Activated CD8-positive, alpha-beta memory T cell treated with anti-CD3 and anti-CD28 coated beads, Interleukin-2, amount 50 U/mL, for 1 hour (primary cell): ENCODE measurements around the gene NOTCH1.

Experiments
- DNase-seq: peaks from one replicate; pipeline ENCODE4 v3.0.0-alpha.2; 2020; ENCODE audit errors: extremely low read depth

Gene NOTCH1

DNA sequence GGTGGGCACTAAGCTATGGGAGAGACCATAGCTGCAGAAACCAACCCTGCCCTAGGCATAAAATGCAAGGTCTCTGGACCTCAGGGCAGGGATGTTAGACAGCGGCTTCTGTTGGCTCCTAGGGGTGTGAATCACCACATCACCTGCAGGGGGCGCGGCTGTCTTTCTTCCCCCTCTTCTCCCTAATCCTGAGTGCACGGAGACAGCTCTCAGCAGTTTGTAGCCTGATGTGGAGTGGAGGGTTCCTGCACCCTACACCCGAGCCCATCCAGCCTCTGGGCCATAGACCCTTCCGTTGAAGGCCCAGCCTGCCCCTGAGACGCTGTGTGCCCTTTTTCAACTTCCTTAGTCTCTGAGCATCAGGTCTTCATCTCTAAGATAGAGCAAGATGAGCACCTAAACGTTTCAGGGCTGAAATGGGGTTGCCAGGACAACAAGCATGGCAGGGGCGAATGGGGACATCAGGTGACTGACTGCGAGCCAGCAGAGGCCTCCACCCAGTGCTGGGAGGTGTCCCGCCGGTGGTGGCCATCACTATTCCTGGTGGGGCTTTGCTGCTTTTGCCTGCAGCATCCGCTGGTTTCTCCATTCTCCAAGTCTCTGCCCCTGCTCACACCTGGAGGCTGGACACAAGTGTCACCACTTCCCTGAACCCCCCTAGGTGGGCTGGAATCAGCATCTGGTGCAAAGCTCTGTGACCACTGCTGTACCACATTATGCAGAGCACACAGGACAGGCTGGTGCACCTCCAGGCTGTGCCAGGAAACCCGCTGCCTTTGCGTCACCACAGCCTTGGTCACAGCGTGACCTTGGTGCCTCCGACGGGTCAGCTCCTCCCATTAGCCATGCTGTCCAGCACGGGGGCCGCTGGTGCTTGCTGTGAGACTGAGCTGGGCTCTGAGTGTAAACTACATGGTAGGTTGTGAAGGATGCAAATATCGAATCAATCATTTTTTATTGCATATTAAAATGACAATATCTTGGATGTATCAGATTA is 60.5 kb downstream of the NOTCH1 start:
- DNase-seq = peak; percentile 41

- no peak for DNase-seq
These were observed 61.4 kb downstream of the NOTCH1 start for GRCh38 chr9:136484153-136485048.

GRCh38 chr9:136483589-136484152 is 62.2 kb downstream of the NOTCH1 start:
- peak; percentile 70 for DNase-seq

DNA sequence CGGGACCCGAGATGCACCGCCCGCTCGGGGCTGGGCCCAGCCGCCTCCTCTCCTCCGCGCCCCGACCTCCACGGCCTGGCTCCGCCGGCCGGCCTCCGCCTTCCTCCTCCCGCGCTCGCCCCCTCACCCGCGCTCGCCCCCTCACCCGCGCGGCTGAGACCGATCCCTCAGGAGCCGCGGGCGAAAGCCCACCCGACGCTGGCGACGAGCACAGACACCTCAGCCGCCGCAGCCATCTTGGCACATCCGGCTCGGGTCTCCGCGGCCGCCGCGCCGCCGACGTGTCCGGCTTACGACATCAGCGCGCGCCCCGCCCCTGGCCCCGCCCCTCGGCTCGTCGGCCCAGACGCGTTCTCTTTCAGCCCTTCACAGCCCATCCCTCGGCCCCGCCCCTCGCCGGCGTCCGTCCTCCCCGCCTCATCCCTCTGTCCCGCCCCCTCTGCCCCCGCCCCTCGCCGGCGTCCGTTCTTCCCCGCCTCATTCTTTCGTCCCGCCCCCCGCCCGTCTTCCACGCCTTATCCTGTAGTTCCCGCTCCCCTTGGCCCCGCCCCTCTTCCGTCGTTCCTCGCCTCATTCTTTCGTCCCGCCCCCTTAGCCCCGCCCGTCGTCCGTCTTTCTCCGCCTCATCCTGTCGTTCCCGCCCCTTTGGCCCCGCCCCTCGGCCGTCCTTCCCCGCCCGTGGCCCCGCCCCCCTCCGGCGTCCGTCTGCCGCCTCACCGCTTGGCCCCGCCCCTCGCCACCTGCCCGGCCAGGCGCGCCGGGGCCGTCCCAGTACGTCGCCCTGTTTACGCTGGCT is 62.9 kb downstream of the NOTCH1 start, which contains the start of gene SEC16A:
Gene SEC16A (minus strand): TSS at position 248 of the 796 bp plus-strand sequence. CDS start 5,425 bp downstream, outside the sequence.
- peak; percentile 98 for DNase-seq

GRCh38 chr9:136482046-136482792 is 63.6 kb downstream of the NOTCH1 start:
- DNase-seq = no peak

- DNase-seq = no peak
These were observed 64.3 kb downstream of the NOTCH1 start for GRCh38 chr9:136481558-136481957.

DNA sequence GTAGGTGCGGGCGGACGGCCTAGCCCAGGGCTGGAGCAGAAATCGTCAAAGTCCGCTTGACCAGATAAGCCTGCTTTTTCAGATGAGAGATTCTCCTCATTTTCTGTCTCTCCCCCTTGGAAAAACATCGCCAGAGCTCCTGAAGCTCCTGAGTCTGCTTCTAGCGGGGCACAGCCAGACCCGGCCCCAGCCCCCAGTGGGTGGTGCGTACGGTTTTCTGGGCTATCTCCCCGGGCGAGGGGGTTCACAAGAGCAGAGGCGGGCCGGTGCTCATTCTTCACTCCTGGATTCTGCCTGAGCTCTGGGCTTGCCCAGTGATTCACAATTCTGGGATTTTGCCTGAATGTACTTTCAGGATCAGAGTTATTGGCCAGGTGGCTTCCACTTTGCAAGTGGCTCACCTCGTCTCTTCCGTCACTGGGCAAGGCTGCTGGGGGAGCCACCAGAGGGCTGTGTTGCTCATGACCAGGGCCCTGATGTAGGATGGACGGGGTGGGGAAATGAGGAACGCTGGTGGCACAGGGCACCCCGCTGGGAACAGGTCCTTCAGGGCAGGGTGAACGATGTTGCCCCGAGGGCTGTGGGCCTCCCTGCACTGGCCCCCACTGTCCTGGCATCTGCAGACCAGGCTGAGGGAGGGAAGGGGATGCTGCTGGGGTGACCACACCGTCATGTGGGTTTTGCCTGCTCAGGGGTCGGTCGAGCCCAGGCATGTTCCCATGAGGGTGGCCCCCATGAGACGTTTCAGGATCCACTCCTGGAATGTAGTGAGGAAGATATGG is 69.3 kb downstream of the NOTCH1 start:
- DNase-seq = no peak

DNA sequence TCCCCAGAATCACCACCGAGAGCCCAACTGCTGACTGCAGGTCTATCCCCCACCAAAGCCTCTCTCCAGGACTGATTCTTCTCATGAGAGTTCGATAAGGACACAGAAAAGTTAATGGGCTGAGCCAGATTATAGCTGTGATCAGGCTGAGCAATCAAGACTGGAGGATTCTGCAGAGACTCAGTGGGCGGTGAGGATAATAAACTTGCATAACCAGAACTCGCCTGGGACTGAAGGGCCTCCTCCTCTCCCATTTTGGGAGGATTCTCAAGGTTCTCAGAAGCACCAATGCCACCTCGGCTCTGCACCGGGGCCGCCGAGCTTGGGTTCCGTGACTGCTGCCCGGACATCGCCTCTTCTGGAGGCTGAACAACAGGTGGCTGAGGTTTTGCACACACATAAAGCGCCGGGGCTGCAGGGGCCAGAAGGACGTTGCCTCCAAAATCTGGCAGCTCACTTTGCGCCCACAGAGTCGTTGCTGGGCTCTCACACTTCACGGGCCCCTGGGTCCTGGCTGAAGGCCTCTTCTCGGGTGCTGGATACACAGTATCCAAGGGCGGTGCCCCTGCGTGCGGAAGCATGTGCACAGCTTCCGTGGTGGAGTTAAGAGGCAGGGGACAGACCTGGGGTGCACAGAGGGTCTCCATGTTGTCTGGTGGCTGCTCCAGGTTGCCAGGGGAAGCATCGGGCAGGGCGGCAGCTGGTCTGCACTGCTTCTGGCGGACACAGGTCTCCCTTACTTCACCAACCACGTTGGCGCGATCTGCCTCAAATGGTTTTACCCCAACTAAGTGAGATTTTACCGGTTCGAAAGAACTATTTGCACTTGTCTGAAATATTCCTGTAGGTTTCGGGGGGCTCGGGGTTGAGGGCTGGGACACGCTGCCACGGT is 70.6 kb downstream of the NOTCH1 start:
- DNase-seq = no peak

DNA sequence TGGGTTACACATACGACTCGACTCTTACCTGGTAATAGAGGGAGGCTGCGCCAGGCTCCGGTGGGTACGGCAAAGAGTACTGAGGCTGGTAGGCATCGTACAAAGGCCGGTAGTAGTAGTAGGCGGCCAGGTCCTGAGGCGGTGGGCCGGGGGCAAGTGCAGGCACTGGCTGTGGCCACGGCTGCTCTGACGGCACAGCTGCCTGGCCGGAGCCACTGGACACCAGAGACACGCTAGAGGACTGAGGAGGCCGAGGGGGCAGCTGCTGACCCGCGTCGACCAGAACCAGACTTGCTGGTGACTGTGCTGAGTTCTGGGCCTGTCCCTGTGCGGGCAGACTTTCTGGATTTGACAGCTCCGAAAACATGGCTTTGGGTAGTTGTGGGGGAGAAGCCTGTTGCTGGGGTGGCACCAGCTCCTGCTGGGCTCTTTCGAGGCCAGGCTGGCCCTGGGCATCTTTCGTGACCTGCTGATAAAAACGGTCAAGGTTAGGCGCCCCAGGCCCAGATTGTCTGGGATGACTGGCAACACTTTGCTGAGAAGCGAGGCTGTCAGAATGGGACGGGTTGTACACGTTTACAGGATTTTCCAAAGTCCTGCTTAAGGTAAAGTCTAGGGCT is 71.7 kb downstream of the NOTCH1 start:
- DNase-seq = no peak

GRCh38 chr9:136473354-136473721 is 72.5 kb downstream of the NOTCH1 start:
- no peak for DNase-seq

- DNase-seq = no peak
These were observed 73.1 kb downstream of the NOTCH1 start for GRCh38 chr9:136472640-136473353.

- no peak for DNase-seq
These were observed 73.9 kb downstream of the NOTCH1 start for GRCh38 chr9:136471802-136472487.

DNA sequence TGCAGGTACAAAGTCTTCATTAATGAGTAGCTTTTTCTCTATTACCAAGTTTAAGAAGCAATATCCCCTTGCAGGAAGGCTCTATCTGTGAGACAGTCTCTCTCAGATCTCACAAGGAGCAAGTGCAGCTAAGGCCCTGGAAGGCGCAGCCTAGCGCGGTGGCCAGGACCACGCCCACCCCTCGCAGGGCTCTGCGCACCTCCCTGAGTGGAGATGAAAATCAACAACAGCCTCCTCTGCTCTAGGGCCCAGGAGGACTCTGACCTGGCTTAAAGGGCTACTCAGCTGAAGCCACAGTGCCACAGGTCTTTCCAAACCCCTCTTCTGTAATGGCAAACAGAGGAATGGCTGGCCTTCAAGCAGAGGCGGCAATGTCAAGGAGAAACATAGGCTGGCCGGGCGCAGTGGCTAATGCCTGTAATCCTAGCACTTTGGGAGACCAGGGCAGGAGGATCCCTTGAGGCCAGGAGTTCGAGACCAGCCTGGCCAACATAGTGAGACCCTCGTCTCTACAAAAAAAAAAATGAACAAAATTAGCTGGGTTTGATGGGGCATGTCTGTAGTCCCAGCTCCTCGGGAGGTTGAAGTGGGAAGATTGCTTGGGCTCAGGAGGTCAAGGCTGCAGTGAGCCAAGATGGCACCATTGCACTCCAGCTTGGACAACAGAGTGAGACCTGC is 74.9 kb downstream of the NOTCH1 start:
- DNase-seq = no peak

- DNase-seq = no peak
These were observed 75.5 kb downstream of the NOTCH1 start for GRCh38 chr9:136470356-136470755.

- no peak for DNase-seq
These were observed 78.1 kb downstream of the NOTCH1 start for GRCh38 chr9:136467766-136468165.

DNA sequence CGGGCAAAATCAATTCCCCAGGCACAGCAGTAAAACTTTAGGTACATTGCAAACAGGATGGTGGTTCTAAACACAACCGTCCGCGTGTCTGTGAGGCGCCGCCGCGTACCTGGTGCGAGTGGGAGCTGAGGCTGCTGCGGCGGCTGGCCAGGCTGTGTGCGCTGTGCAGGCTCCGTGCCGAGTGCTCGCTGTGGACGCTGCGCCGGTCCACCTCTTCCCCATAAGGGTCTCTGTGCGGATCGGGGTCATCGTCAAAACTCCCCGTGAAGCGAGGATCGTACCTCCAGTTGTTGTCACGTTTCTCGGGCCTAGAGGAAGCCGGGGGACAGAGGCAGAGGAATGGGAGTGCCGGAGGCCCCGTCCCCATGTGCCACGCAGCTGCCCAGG is 79.7 kb downstream of the NOTCH1 start:
- no peak for DNase-seq
